HG03095 (cell line): ENCODE data around the gene FGG.

Experiments
- ATAC-seq: cut with Tn5 transposase; IDR thresholded peaks from one replicate; pipeline ENCODE4 v1.9.1; 2021; ENCODE audit warnings: moderate library complexity; ENCODE audit not compliant: unreplicated experiment

FGG gene

DNA sequence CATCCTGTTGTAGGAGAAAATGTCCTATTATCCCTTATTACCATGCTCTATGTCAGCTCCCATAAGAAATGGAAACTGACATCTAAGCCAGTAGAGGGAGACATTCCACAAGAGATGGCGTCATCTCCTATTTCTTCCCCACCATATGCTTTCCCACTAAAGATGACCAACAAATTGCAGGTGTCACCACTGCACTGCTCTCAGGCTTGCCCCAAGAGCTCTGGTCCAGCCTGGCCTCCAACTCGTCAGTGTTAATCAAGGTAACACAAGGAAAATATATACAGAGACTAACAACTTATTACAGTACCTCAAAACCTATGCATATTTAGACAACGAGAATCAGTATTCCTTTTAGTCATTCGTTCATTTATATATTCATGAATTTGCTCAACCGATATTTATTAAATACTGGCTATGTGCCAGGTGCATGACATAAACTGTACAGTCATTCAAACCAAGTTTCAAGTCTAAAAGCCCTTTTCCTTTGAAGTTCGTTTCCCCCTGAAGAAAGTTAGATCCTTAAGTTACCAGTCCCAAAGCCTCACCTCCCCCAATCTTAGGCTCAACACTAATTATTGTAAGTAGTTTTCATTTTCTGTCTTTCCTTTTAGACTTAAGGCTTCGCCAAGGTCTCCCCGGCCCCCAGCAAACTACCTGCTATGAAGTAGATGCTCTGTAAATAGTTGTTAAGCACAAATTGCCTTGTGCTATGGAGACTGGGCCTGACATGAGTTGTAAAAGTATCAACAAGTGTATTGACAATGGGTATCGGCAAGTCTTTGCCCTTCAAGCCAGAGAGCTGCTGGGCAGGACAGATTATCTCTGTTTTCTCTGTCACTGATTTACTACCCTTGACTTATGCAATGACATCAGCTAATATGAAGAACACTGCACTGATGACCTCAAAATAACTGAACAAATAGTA, 52.7 kb downstream of the FGG start:
- peak; percentile 87 for ATAC-seq

DNA sequence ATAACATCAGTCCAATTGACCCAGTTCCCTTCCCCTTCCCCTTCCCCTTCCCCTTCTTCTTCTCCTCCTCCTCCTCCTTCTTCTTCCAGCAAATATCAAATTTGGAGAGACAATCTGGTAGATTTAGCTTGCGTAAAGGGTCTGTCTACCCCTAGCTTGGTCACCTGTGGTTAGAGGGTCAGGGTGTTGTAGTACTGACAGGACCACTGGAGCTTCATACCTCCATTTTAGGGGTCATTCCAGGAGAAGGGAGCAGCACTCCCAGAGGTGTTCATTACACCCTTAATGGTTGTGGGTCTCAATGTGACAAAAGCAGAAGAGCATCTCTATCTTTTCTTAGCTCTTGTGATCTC, 53.3 kb downstream of the FGG start:
- ATAC-seq, result peak; percentile 21
